HG02840 (cell line): Measurements from ENCODE around the gene TSPAN31.

Experiments used
- ATAC-seq: cut with Tn5 transposase; IDR thresholded peaks from one replicate; pipeline ENCODE4 v1.9.1; 2021; ENCODE audit warnings: mild to moderate bottlenecking, moderate library complexity, moderate number of reproducible peaks; ENCODE audit not compliant: unreplicated experiment, low FRiP score

The TSPAN31 gene

GRCh38 chr12:57750561-57751431 lies 6.0 kb downstream of the TSPAN31 start:
- no peak for ATAC-seq

GRCh38 chr12:57751432-57751787 lies 6.6 kb downstream of the TSPAN31 start:
- no peak for ATAC-seq

- ATAC-seq: peak; percentile 70
Observed at GRCh38 chr12:57751788-57752667, 7.2 kb downstream of the TSPAN31 start, which contains the start of gene CDK4. Gene CDK4 (minus strand): TSS chr12:57752310. CDS start chr12:57751717, 593 bp downstream.

- ATAC-seq: no peak
Observed at GRCh38 chr12:57752668-57753000, 7.8 kb downstream of the TSPAN31 start.

- ATAC-seq: no peak
Observed at GRCh38 chr12:57753756-57754337, 9.0 kb downstream of the TSPAN31 start.

GRCh38 chr12:57754411-57755193 lies 9.8 kb downstream of the TSPAN31 start, which contains the start of gene MARCHF9:
Gene MARCHF9 (plus strand): TSS chr12:57755103. CDS start chr12:57755529, 426 bp downstream.
- peak; percentile 36 for ATAC-seq

GRCh38 chr12:57755194-57755453 lies 10.3 kb downstream of the TSPAN31 start:
- no peak for ATAC-seq

- ATAC-seq: no peak
Observed at GRCh38 chr12:57755454-57756372, 10.9 kb downstream of the TSPAN31 start.

GRCh38 chr12:57756406-57757341 lies 11.8 kb downstream of the TSPAN31 start:
- no peak for ATAC-seq

GRCh38 chr12:57757771-57758170 lies 12.9 kb downstream of the TSPAN31 start:
- no peak for ATAC-seq

GRCh38 chr12:57758552-57759359 lies 13.9 kb downstream of the TSPAN31 start:
- ATAC-seq: no peak

GRCh38 chr12:57759360-57759980 lies 14.6 kb downstream of the TSPAN31 start:
- no peak for ATAC-seq

- ATAC-seq: no peak
Observed at GRCh38 chr12:57760347-57760982, 15.6 kb downstream of the TSPAN31 start.

- ATAC-seq: no peak
Observed at GRCh38 chr12:57761391-57761998, 16.7 kb downstream of the TSPAN31 start.

- no peak for ATAC-seq
Observed at GRCh38 chr12:57762463-57762862, 17.6 kb downstream of the TSPAN31 start.
